HepG2 (cell line): ENCODE results near the gene ABCB8. TPM values are rescaled to one million over a fixed set of nuclear protein-coding genes. Genes with fewer than 3 reads are reported as not detected.

ENCODE experiments used
- ATAC-seq: fragments of 200-7000 bp; cut with Tn5 transposase; 3 replicates; pipeline ENCODE4 v1.9.1; 2020; ENCODE audit warnings: mild to moderate bottlenecking, moderate library complexity
- BruUV-seq: library from RNA; stranded (reverse); fragments of 400-500 nt; replicated peaks from 2 replicates; lab custom pipeline; 2021; lab: Mats Ljungman, UMichigan
- CTCF ChIA-PET: fragments of 300-600 bp; formaldehyde crosslinking; extraction: SDS; loops from one replicate; lab custom pipeline; 2021; ENCODE audit warnings: low total read pairs, inconsistent platforms, low intra/inter-chr PET ratio; lab: Yijun Ruan, JAX
- POLR2A ChIA-PET: fragments of 350-600 bp; sonication (Branson Sonifier 250); formaldehyde crosslinking; loops from one replicate; lab custom pipeline; 2020; ENCODE audit warnings: antibody characterized with exemption, inconsistent platforms; lab: Yijun Ruan, JAX
- DNase-seq: peaks from one replicate; pipeline ENCODE4 v3.0.0-alpha.2; 2015; ENCODE audit warnings: low spot score
- FAIRE-seq: peaks from 3 replicates; lab custom pipeline; 2011; peaks lifted over from hg19 to GRCh38; lab: Jason Lieb, UNC
- H2AFZ ChIP-seq: one replicate; pipeline ENCODE4 v1.6.1; 2011; ENCODE audit warnings: low read length, inconsistent platforms
- H3K27ac ChIP-seq: fragments of 300-600 bp; 3 replicates; pipeline ENCODE4 v1.8.0; 2011; ENCODE audit warnings: mixed run types, mild to moderate bottlenecking, mixed read lengths, low read length, inconsistent platforms; ENCODE audit not compliant: insufficient read depth; ENCODE audit errors: extremely low read length
- H3K27me3 ChIP-seq, 2 experiments: fragments of 200-600 bp in 1 of 2; 2 replicates in 1 of 2; 3 replicates in 1 of 2; pipeline versions ENCODE4 v1.6.0 to v1.8.0; 2011; ENCODE audit warnings: low read length in 2 of 2, mild to moderate bottlenecking in 2 of 2, moderate library complexity in 2 of 2, inconsistent platforms in 1 of 2; ENCODE audit not compliant: insufficient read depth in 2 of 2, control insufficient read depth in 1 of 2
- H3K36me3 ChIP-seq, 2 experiments: fragments of 200-600 bp in 1 of 2; replicated peaks in 1 of 2; 2 replicates in 1 of 2; 3 replicates in 1 of 2; pipeline versions ENCODE4 v1.5.1 to v1.8.0; 2011; ENCODE audit warnings: low read length in 2 of 2, inconsistent platforms in 1 of 2; ENCODE audit not compliant: insufficient read depth in 2 of 2, control insufficient read depth in 1 of 2
- H3K4me1 ChIP-seq: 2 replicates; pipeline ENCODE4 v1.5.1; 2012; ENCODE audit warnings: low read length, inconsistent platforms; ENCODE audit not compliant: insufficient read depth
- H3K4me2 ChIP-seq: 2 replicates; pipeline ENCODE4 v1.6.0; 2011; ENCODE audit warnings: low read depth, low read length, inconsistent platforms
- H3K4me3 ChIP-seq, 3 experiments: fragments of 200-600 bp in 1 of 3; sonication (generic), shearing (Covaris generic) in 1 of 3; replicated peaks in 1 of 3; 2 replicates each; pipeline ENCODE4 v1.5.1; 2011 to 2016; ENCODE audit warnings: low read length in 3 of 3, inconsistent platforms in 2 of 3, low read depth in 2 of 3, mild to moderate bottlenecking in 2 of 3, control low read depth in 1 of 3, mixed read lengths in 1 of 3; ENCODE audit not compliant: insufficient read depth in 1 of 3
- H3K79me2 ChIP-seq: one replicate; pipeline ENCODE4 v1.6.1; 2011; ENCODE audit warnings: low read length, inconsistent platforms; ENCODE audit not compliant: insufficient read depth
- H3K9ac ChIP-seq: 2 replicates; pipeline ENCODE4 v1.6.0; 2011; ENCODE audit warnings: mild to moderate bottlenecking, low read depth, low read length, inconsistent platforms; ENCODE audit not compliant: insufficient read depth
- H3K9me3 ChIP-seq: 2 replicates; pipeline ENCODE4 v1.5.1; 2012; ENCODE audit warnings: mild to moderate bottlenecking, low read length
- H4K20me1 ChIP-seq: 2 replicates; pipeline ENCODE4 v1.6.0; 2011; ENCODE audit warnings: inconsistent platforms, mild to moderate bottlenecking, low read length, moderate library complexity; ENCODE audit not compliant: insufficient read depth
- FOXC1 ChIP-seq: sonication (generic); formaldehyde crosslinking; IDR thresholded peaks from 2 replicates; pipeline ENCODE4 v1.8.0; 2022; ENCODE audit warnings: mild to moderate bottlenecking, missing genetic modification reagents, borderline replicate concordance
- GMEB1 ChIP-seq: sonication (generic); formaldehyde crosslinking; IDR thresholded peaks from 2 replicates; pipeline ENCODE4 v1.5.1; 2020; ENCODE audit warnings: missing genetic modification reagents, mild to moderate bottlenecking, borderline replicate concordance
- HES4 ChIP-seq: sonication (generic); formaldehyde crosslinking; IDR thresholded peaks from 2 replicates; pipeline ENCODE4 v1.9.0; 2021; ENCODE audit warnings: mild to moderate bottlenecking, missing genetic modification reagents, borderline replicate concordance
- NR2F6 ChIP-seq, 2 experiments: IDR thresholded peaks; 2 replicates each; pipeline ENCODE4 v1.6.1; 2016; ENCODE audit warnings: antibody characterized with exemption in 1 of 2, mild to moderate bottlenecking in 1 of 2
- PAX8 ChIP-seq: sonication (generic); formaldehyde crosslinking; IDR thresholded peaks from 2 replicates; pipeline ENCODE4 v1.8.0; 2022; ENCODE audit warnings: mild to moderate bottlenecking, missing genetic modification reagents, borderline replicate concordance
- PPARG ChIP-seq: conservative IDR thresholded peaks from 2 replicates; pipeline ENCODE4 v1.6.1; 2016; ENCODE audit warnings: missing biosample characterization, missing genetic modification reagents
- SAFB2 ChIP-seq: sonication (generic); formaldehyde crosslinking; IDR thresholded peaks from 2 replicates; pipeline ENCODE4 v1.5.1; 2020; ENCODE audit warnings: missing genetic modification reagents, low read depth, mild to moderate bottlenecking, borderline replicate concordance
- ZBTB25 ChIP-seq: IDR thresholded peaks from 2 replicates; pipeline ENCODE4 v1.6.1; 2018; ENCODE audit warnings: missing genetic modification reagents
- ZC3H4 ChIP-seq: sonication (generic); formaldehyde crosslinking; IDR thresholded peaks from 2 replicates; pipeline ENCODE4 v1.4.0; 2020; ENCODE audit warnings: missing genetic modification reagents, borderline replicate concordance
- ZNF101 ChIP-seq: sonication (generic); formaldehyde crosslinking; IDR thresholded peaks from 2 replicates; pipeline ENCODE4 v1.4.0; 2020; ENCODE audit warnings: mild to moderate bottlenecking, low read depth, missing genetic modification reagents, borderline replicate concordance
- ZNF280D ChIP-seq: sonication (generic); formaldehyde crosslinking; IDR thresholded peaks from 2 replicates; pipeline ENCODE4 v1.5.1; 2020; ENCODE audit warnings: mild to moderate bottlenecking, missing genetic modification reagents
- ZNF383 ChIP-seq: sonication (generic); formaldehyde crosslinking; IDR thresholded peaks from 2 replicates; pipeline ENCODE4 v1.4.0; 2020; ENCODE audit warnings: missing genetic modification reagents, mild to moderate bottlenecking, borderline replicate concordance
- ZNF839 ChIP-seq: sonication (generic); formaldehyde crosslinking; IDR thresholded peaks from 2 replicates; pipeline ENCODE4 v1.4.0; 2020; ENCODE audit warnings: missing genetic modification reagents, mild to moderate bottlenecking, borderline replicate concordance
- ZSCAN31 ChIP-seq: sonication (generic); formaldehyde crosslinking; IDR thresholded peaks from 2 replicates; pipeline ENCODE4 v1.5.0; 2020; ENCODE audit warnings: low read depth, mild to moderate bottlenecking, missing genetic modification reagents
- WGBS: methylation state at CpG from one replicate; pipeline ENCODE4 v1.1.6; 2017; ENCODE audit warnings: low lambda C conversion rate; 5-methylcytosine and 5-hydroxymethylcytosine counted together
- in situ Hi-C: cut with HindIII; loops from 2 replicates; pipeline ENCODE4 v1.10.0; 2017; ENCODE audit warnings: low pct_unique_long_range_greater_than_20kb; ENCODE audit not compliant: extremely low pct_ligation_motif_present
- intact Hi-C: fragments of 100-400 bp; cut with micrococcal nuclease; formaldehyde crosslinking; loops from one replicate; pipeline ENCODE4 v1.10.0; 2022; ENCODE audit not compliant: unreplicated experiment
- polyA plus RNA-seq, 8 experiments: library from polyadenylated mRNA; depleted of rRNA in 3 of 8; stranded (reverse) in 7 of 8; unstranded in 1 of 8; fragments of >200 nt; fragmentation: Illumina TruSeq in 4 of 8; extraction: Trizol in 4 of 8; gene quantifications; 2 replicates each; pipeline versions ENCODE4 v1.2.1 to v1.2.3, GENCODE V29; 2011 to 2016; ENCODE audit warnings: low read depth in 4 of 8, missing spikeins in 1 of 8, mixed read lengths in 1 of 8; ENCODE audit not compliant: insufficient read depth in 1 of 8
- total RNA-seq, 5 experiments: library from RNA; depleted of rRNA; stranded (reverse); fragments of >200 nt; fragmentation: Illumina TruSeq; extraction: Trizol; gene quantifications; 2 replicates each; pipeline ENCODE4 v1.2.3, GENCODE V29; 2016; ENCODE audit warnings: low read depth in 1 of 5

ABCB8 gene
- total and polyA plus RNA-seq, 2 of the 13 experiments (the other 11 are each of a cell fraction or from before 2014, with no cell fraction given): 6.6 to 16.7 TPM

- H3K4me1 ChIP-seq: peaks cover 48% of the 10 kb centered on the region
- in situ Hi-C loops (no loop called here), intact Hi-C loops (loop anchor here (10.0 kb wide), 1 partner anchor 162 kb away; the partner anchor contains the start of gene SMARCD3)
- H3K4me3 ChIP-seq: peak overlapping the region; percentile 85 to 96 (median 88)
- POLR2A ChIA-PET: interaction anchor here (0.9 to 3.8 kb wide), 3 partner anchors 20 to 54 kb away, joined by 3 to 144 read pairs (median 4); partner anchors contain the start of gene ABCB8
- no peaks in the 10 kb centered on the region for H4K20me1 ChIP-seq
- ATAC-seq (no peak), DNase-seq (no peak), FAIRE-seq (no peak)
- no peak overlapping the region for H2AFZ ChIP-seq
- H3K79me2 ChIP-seq: peaks cover 40% of the 10 kb centered on the region
- H3K9me3 ChIP-seq: no peaks in the 10 kb centered on the region
- BruUV-seq: no TSS peak
- 3% methylated on average over 22 of the region's 42 CpGs for WGBS
- peak overlapping the region; percentile 97 for H3K4me2 ChIP-seq
- CTCF ChIA-PET: no interaction called here
- H3K36me3 ChIP-seq: 0 out of 5 replicates have a peak, but pooled peaks cover 0 to 1% of the 10 kb centered on the region in 2 experiments
- H3K9ac ChIP-seq: peak overlapping the region; percentile 100
- peak overlapping the region; percentile 85 for H3K27ac ChIP-seq
- H3K27me3 ChIP-seq: no peaks in the 10 kb centered on the region; a peak in 1 of 5 replicates
- TF ChIP-seq ZNF101 (CRISPR knock-in tag) (no peak), ZSCAN31 (0 out of 2 replicates have a peak, but pooled peaks have one; percentile 23), SAFB2 (CRISPR knock-in tag) (no peak), PPARG (0 out of 2 replicates have a peak, but pooled peaks have one; percentile 2), FOXC1 (peak; percentile 39; the same call in 1 of the 2 replicates), ZNF839 (CRISPR knock-in tag) (no peak), ZC3H4 (no peak), PAX8 (CRISPR knock-in tag) (no peak), HES4 (CRISPR knock-in tag) (0 out of 2 replicates have a peak, but pooled peaks have one; percentile 35), ZNF383 (CRISPR knock-in tag) (no peak), ZBTB25 (CRISPR knock-in tag) (no peak), NR2F6 (IDR thresholded peaks at IDR 0.05) (no peak), NR2F6 (CRISPR knock-in tag; IDR thresholded peaks at IDR 0.05) (no peak), GMEB1 (peak; percentile 8; the same call in 1 of the 2 replicates), ZNF280D (CRISPR knock-in tag) (no peak)
Measured at GRCh38 chr7:151082141-151083070, 54.2 kb downstream of the ABCB8 start.
